HCT116 (cell line): ENCODE measurements around the gene MAST4. TPM values are rescaled to one million over a fixed set of nuclear protein-coding genes. Genes with fewer than 3 reads are reported as not detected.

Source experiments
- ATAC-seq: fragments of 200-7000 bp; cut with Tn5 transposase; 2 replicates; pipeline ENCODE4 v1.9.1; 2020; ENCODE audit warnings: mild to moderate bottlenecking, moderate library complexity
- BruUV-seq: library from RNA; stranded (reverse); fragments of 400-500 nt; replicated peaks from 2 replicates; lab custom pipeline; 2021; lab: Mats Ljungman, UMichigan
- CTCF ChIA-PET: fragments of 300-600 bp; sonication (Branson Sonifier 250); formaldehyde crosslinking; loops from one replicate; lab custom pipeline; 2021; ENCODE audit warnings: antibody characterized with exemption; lab: Charles Lee
- POLR2A ChIA-PET: fragments of 300-600, 350-600 bp; sonication (Branson Sonifier 250); formaldehyde crosslinking; loops from one replicate; lab custom pipeline; 2021; ENCODE audit warnings: antibody characterized with exemption; lab: Charles Lee
- RAD21 ChIA-PET, 2 experiments: fragments of 300-600 bp; sonication (Branson Sonifier 250); formaldehyde crosslinking; loops; one replicate each; lab custom pipeline; 2023; ENCODE audit warnings: low total read pairs in 2 of 2; ENCODE audit not compliant: uncharacterized antibody in 2 of 2, unreplicated experiment in 2 of 2, low non-redundant PET in 1 of 2; lab: Charles Lee
- DNase-seq: peaks from one replicate; pipeline ENCODE4 v3.0.0-alpha.2; 2010; ENCODE audit warnings: low read depth, low spot score
- H2AFZ ChIP-seq: fragments of 200-600 bp; shearing (Covaris generic), sonication (generic); 2 replicates; pipeline ENCODE4 v1.6.1; 2017; ENCODE audit warnings: low read depth, mixed run types, mixed read lengths, antibody characterized with exemption, low read length; ENCODE audit not compliant: poor library complexity, severe bottlenecking
- H3K27ac ChIP-seq: 2 replicates; pipeline ENCODE4 v1.5.1; 2012; ENCODE audit warnings: low read depth, low read length
- H3K27me3 ChIP-seq: fragments of 200-600 bp; sonication (generic); 2 replicates; pipeline ENCODE4 v1.6.1; 2016; ENCODE audit warnings: mixed run types, low read length, mixed read lengths; ENCODE audit not compliant: insufficient read depth
- H3K36me3 ChIP-seq, 2 experiments: fragments of 200-500 bp in 1 of 2; fragments of 200-600 bp in 1 of 2; sonication (Bioruptor generic) in 1 of 2; sonication (generic) in 1 of 2; 2 replicates each; pipeline versions ENCODE4 v1.5.1 to v1.6.1; 2014 to 2016; ENCODE audit warnings: low read length in 2 of 2, inconsistent platforms in 1 of 2, mixed read lengths in 1 of 2, mixed run types in 1 of 2; ENCODE audit not compliant: insufficient read depth in 2 of 2, control insufficient read depth in 1 of 2
- H3K4me1 ChIP-seq, 2 experiments: fragments of 200-600 bp in 1 of 2; sonication (generic) in 1 of 2; 2 replicates each; pipeline versions ENCODE4 v1.5.1 to v1.6.1; 2012 to 2017; ENCODE audit warnings: low read length in 2 of 2, inconsistent platforms in 1 of 2, mild to moderate bottlenecking in 1 of 2, mixed read lengths in 1 of 2, mixed run types in 1 of 2, moderate library complexity in 1 of 2; ENCODE audit not compliant: insufficient read depth in 2 of 2, control insufficient read depth in 1 of 2
- H3K4me2 ChIP-seq: fragments of 200-600 bp; sonication (generic); 2 replicates; pipeline ENCODE4 v1.6.1; 2017; ENCODE audit warnings: mixed run types, low read length, mixed read lengths
- H3K4me3 ChIP-seq, 2 experiments: fragments of 200-600 bp in 1 of 2; sonication (generic) in 1 of 2; replicated peaks in 1 of 2; 2 replicates each; pipeline ENCODE4 v1.5.1; 2011 to 2016; ENCODE audit warnings: low read length in 2 of 2, control low read depth in 1 of 2, low read depth in 1 of 2, mild to moderate bottlenecking in 1 of 2, mixed read lengths in 1 of 2, mixed run types in 1 of 2
- H3K79me2 ChIP-seq: fragments of 200-600 bp; sonication (generic); 2 replicates; pipeline ENCODE4 v1.6.1; 2017; ENCODE audit warnings: mild to moderate bottlenecking, mixed run types, low read length, moderate library complexity, mixed read lengths; ENCODE audit not compliant: insufficient read depth
- H3K9ac ChIP-seq: fragments of 200-600 bp; sonication (generic); 2 replicates; pipeline ENCODE4 v1.6.1; 2016; ENCODE audit warnings: low read length, mixed read lengths
- H3K9me2 ChIP-seq: fragments of 200-600 bp; sonication (generic), shearing (Covaris generic); 2 replicates; pipeline ENCODE4 v1.6.1; 2017; ENCODE audit warnings: mixed run types, mild to moderate bottlenecking, moderate library complexity; ENCODE audit not compliant: insufficient read depth
- H3K9me3 ChIP-seq, 2 experiments: fragments of 200-500 bp in 1 of 2; fragments of 200-600 bp in 1 of 2; sonication (Bioruptor generic) in 1 of 2; sonication (generic) in 1 of 2; 2 replicates each; pipeline ENCODE4 v1.6.1; 2014 to 2017; ENCODE audit warnings: low read length in 2 of 2, mixed read lengths in 2 of 2, inconsistent platforms in 1 of 2, low read depth in 1 of 2, mild to moderate bottlenecking in 1 of 2, mixed run types in 1 of 2, moderate library complexity in 1 of 2; ENCODE audit not compliant: control insufficient read depth in 1 of 2, insufficient read depth in 1 of 2
- H4K20me1 ChIP-seq: fragments of 200-600 bp; sonication (generic), shearing (Covaris generic); 2 replicates; pipeline ENCODE4 v1.6.1; 2017; ENCODE audit warnings: mixed run types, mild to moderate bottlenecking, moderate library complexity; ENCODE audit not compliant: insufficient read depth
- ATF3 ChIP-seq: IDR thresholded peaks from 2 replicates; pipeline ENCODE4 v1.6.1; 2012
- FOSL1 ChIP-seq: IDR thresholded peaks from 2 replicates; pipeline ENCODE4 v1.6.1; 2012; ENCODE audit warnings: low read depth
- MAX ChIP-seq: IDR thresholded peaks from 2 replicates; pipeline ENCODE4 v1.6.1; 2012
- TCF7L2 ChIP-seq: IDR thresholded peaks from 2 replicates; pipeline ENCODE4 v1.7.0; 2011; ENCODE audit warnings: borderline replicate concordance, inconsistent platforms; ENCODE audit not compliant: insufficient read depth, insufficient read length; ENCODE audit errors: extremely low read depth
- ZNF274 ChIP-seq: fragments of 200-500 bp; sonication (Bioruptor generic); IDR thresholded peaks from 2 replicates; pipeline ENCODE4 v1.6.1; 2014; ENCODE audit warnings: mild to moderate bottlenecking, low read depth, low read length, inconsistent platforms
- intact Hi-C: fragments of 100-400 bp; cut with micrococcal nuclease; formaldehyde crosslinking; loops from 2 replicates; pipeline ENCODE4 v1.10.0; 2022
- total RNA-seq: library from RNA; stranded (reverse); gene quantifications from one replicate; pipeline ENCODE4 v1.2.1, GENCODE V29; 2021; ENCODE audit not compliant: unreplicated experiment

The MAST4 gene
- total RNA-seq, 1 experiment from 2014 or later = 1.1 TPM

DNA sequence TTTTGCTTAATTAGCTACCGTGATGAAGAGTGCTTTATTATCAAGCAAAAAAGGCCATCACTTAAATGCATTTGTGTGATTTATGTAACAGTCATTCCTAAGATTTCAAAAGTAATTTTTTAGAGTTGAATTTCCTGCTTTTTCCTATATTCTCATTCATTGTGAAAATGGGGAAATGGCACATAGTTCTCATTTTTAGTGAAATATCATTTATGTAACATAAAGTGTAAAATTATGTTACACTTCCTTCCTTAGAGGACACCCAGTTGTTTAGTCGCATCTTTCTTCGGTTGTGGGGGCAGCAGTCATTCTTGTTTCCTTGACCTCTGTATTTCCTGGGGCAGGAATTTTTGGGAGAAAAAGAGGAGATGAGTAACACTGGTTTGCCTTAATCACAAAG lies 142.8 kb downstream of the MAST4 start:
- ChIA-PET CTCF (no interaction called here), POLR2A (no interaction called here), RAD21 (no interaction called here)
- Histone ChIP-seq H3K9me3 (no peaks in the 10 kb centered on the region), H3K9me2 (no peaks in the 10 kb centered on the region), H2AFZ (no peak overlapping the region), H3K27ac (no peak overlapping the region), H3K27me3 (peaks cover 57% of the 10 kb centered on the region), H4K20me1 (no peaks in the 10 kb centered on the region), H3K4me3 (no peak overlapping the region), H3K79me2 (no peaks in the 10 kb centered on the region), H3K4me2 (no peak overlapping the region), H3K4me1 (no peaks in the 10 kb centered on the region), H3K36me3 (no peaks in the 10 kb centered on the region), H3K9ac (no peak overlapping the region)
- TF ChIP-seq ATF3 = no peak
- no peak for TF ChIP-seq TCF7L2
- no peak for TF ChIP-seq FOSL1
- TF ChIP-seq MAX = no peak
- DNase-seq (no peak), ATAC-seq (no peak)
- intact Hi-C loops = no loop called here
- no TSS peak for BruUV-seq

DNA sequence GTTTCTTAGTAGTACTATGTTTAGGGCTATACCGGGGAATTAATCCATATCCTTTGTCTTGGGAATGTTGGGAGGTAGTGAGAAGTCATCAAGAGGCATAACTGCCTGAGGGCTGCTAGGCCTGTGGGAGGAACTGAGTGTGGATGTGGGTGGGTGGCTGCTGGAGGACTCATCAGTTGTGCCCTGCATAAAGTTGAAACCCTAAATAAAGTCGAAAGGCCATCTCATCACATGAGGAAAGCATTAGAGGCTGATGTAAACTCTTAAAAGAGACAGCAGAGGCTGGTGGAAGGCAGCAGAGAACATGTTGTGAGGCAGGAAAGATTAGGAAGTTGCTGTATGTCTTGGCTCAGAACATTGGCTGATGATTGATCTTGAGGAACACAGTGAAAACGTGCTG lies 143.8 kb downstream of the MAST4 start:
- ATAC-seq (no peak), DNase-seq (no peak)
- H4K20me1 ChIP-seq = no peaks in the 10 kb centered on the region
- no peaks in the 10 kb centered on the region for H3K9me2 ChIP-seq
- H3K36me3 ChIP-seq = no peaks in the 10 kb centered on the region
- intact Hi-C loops = loop anchor here (5.0 kb wide), 1 partner anchor 433 kb away; no protein-coding TSS in a partner anchor
- no peak for TF ChIP-seq ZNF274
- no peaks in the 10 kb centered on the region for H3K79me2 ChIP-seq
- H3K4me2 ChIP-seq = no peak overlapping the region
- RAD21 ChIA-PET = no interaction called here
- no peak overlapping the region for H2AFZ ChIP-seq
- no peaks in the 10 kb centered on the region for H3K9me3 ChIP-seq
- H3K4me3 ChIP-seq = no peak overlapping the region
- no TSS peak for BruUV-seq
- CTCF ChIA-PET = no interaction called here
- H3K27ac ChIP-seq = no peak overlapping the region
- POLR2A ChIA-PET = no interaction called here
- H3K27me3 ChIP-seq = peaks cover 49% of the 10 kb centered on the region
- H3K9ac ChIP-seq = no peak overlapping the region
- H3K4me1 ChIP-seq = no peaks in the 10 kb centered on the region
